ENCODE data around the gene LCE3E. TPM values are rescaled to one million over a fixed set of nuclear protein-coding genes. Genes with fewer than 3 reads are reported as not detected.
A peak's percentile ranks its signal among the peaks of the same experiment; 100 is the strongest.

LCE3E gene

GRCh38 chr1:152519851-152520250, 46.7 kb downstream of the LCE3E start:
- Histone ChIP-seq H4K91ac (ENCODE audit: low read depth, low read length, poor library complexity) (no peak overlapping the region), H3K4me3 (ENCODE audit: low read length in 2 of 2) (no peak overlapping the region), H3K9me3 (replicated peaks in 1 of 2; ENCODE audit: control insufficient read depth in 2 of 2, insufficient read depth in 1 of 2, low read depth in 1 of 2, low read length in 2 of 2) (peaks cover 0 to 28% of the 10 kb centered on the region in 2 donors), H2AK5ac (ENCODE audit: low read depth, low read length) (no peak overlapping the region), H3K9ac (ENCODE audit: low read depth, low read length, poor library complexity) (no peak overlapping the region), H3K14ac (ENCODE audit: low read length) (no peak overlapping the region), H2BK12ac (ENCODE audit: low read length) (no peak overlapping the region), H3K36me3 (replicated peaks in 1 of 2; ENCODE audit: control insufficient read depth in 2 of 2, insufficient read depth in 2 of 2, low read length in 2 of 2) (no peaks in the 10 kb centered on the region), H3K79me1 (ENCODE audit: low read depth, low read length) (no peaks in the 10 kb centered on the region), H3K18ac (ENCODE audit: low read length) (no peak overlapping the region), H3K4me2 (ENCODE audit: insufficient read depth, low read length, poor library complexity, severe bottlenecking) (no peak overlapping the region), H4K8ac (ENCODE audit: low read depth, low read length) (no peak overlapping the region), H3K27me3 (ENCODE audit: control insufficient read depth in 3 of 3, insufficient read depth in 3 of 3, low read depth in 1 of 3, low read length in 3 of 3) (peaks cover 0 to 3% (median 0%) of the 10 kb centered on the region in 3 experiments), H2BK120ac (ENCODE audit: low read depth, low read length) (no peak overlapping the region), H2BK15ac (ENCODE audit: low read length) (no peak overlapping the region), H3K27ac (replicated peaks; ENCODE audit: low read length) (no peak overlapping the region), H3K23ac (ENCODE audit: low read depth, low read length, poor library complexity) (no peak overlapping the region), H2AFZ (ENCODE audit: low read length) (no peak overlapping the region), H3K4me1 (ENCODE audit: control insufficient read depth in 2 of 2, insufficient read depth in 1 of 2, low read depth in 1 of 2, low read length in 2 of 2) (no peaks in the 10 kb centered on the region), H3K4ac (ENCODE audit: low read length) (no peak overlapping the region), H2BK5ac (ENCODE audit: low read length) (no peak overlapping the region)
- no CpG with 5 or more reads among the region's 1 CpG for WGBS, 2 donors (ENCODE audit: extremely low coverage in 2 of 2, insufficient read length in 2 of 2, insufficient replicate concordance in 1 of 2)
- DNase-seq (ENCODE audit: low spot score): no peak

GRCh38 chr1:152517237-152517811, 49.3 kb downstream of the LCE3E start:
- Histone ChIP-seq H3K36me3 (replicated peaks in 1 of 2; ENCODE audit: control insufficient read depth in 2 of 2, insufficient read depth in 2 of 2, low read length in 2 of 2) (no peaks in the 10 kb centered on the region), H2BK12ac (ENCODE audit: low read length) (no peak overlapping the region), H3K4ac (ENCODE audit: low read length) (no peak overlapping the region), H2AFZ (ENCODE audit: low read length) (no peak overlapping the region), H4K8ac (ENCODE audit: low read depth, low read length) (no peak overlapping the region), H2BK15ac (ENCODE audit: low read length) (no peak overlapping the region), H3K4me1 (ENCODE audit: control insufficient read depth in 2 of 2, insufficient read depth in 1 of 2, low read depth in 1 of 2, low read length in 2 of 2) (no peaks in the 10 kb centered on the region), H3K4me3 (ENCODE audit: low read length in 2 of 2) (peak overlapping the region in 1 of 2 donors; percentile 41), H3K9me3 (replicated peaks in 1 of 2; ENCODE audit: control insufficient read depth in 2 of 2, insufficient read depth in 1 of 2, low read depth in 1 of 2, low read length in 2 of 2) (peaks cover 0 to 39% of the 10 kb centered on the region in 2 donors), H3K27me3 (ENCODE audit: control insufficient read depth in 3 of 3, insufficient read depth in 3 of 3, low read depth in 1 of 3, low read length in 3 of 3) (peaks cover 0 to 3% (median 0%) of the 10 kb centered on the region in 3 experiments), H2BK120ac (ENCODE audit: low read depth, low read length) (no peak overlapping the region), H2AK5ac (ENCODE audit: low read depth, low read length) (no peak overlapping the region), H3K79me1 (ENCODE audit: low read depth, low read length) (no peaks in the 10 kb centered on the region), H3K23ac (ENCODE audit: low read depth, low read length, poor library complexity) (no peak overlapping the region), H2BK5ac (ENCODE audit: low read length) (no peak overlapping the region), H3K27ac (replicated peaks; ENCODE audit: low read length) (no peak overlapping the region), H3K4me2 (ENCODE audit: insufficient read depth, low read length, poor library complexity, severe bottlenecking) (no peak overlapping the region), H3K9ac (ENCODE audit: low read depth, low read length, poor library complexity) (no peak overlapping the region), H3K14ac (ENCODE audit: low read length) (no peak overlapping the region), H4K91ac (ENCODE audit: low read depth, low read length, poor library complexity) (no peak overlapping the region), H3K18ac (ENCODE audit: low read length) (no peak overlapping the region)
- DNase-seq (ENCODE audit: low spot score): no peak
- WGBS, 2 donors (ENCODE audit: extremely low coverage in 2 of 2, insufficient read length in 2 of 2, insufficient replicate concordance in 1 of 2): no CpG with 5 or more reads among the region's 7 CpGs

GRCh38 chr1:152516082-152516481, 50.5 kb downstream of the LCE3E start:
- Histone ChIP-seq H2BK15ac (ENCODE audit: low read length) (no peak overlapping the region), H3K9me3 (replicated peaks in 1 of 2; ENCODE audit: control insufficient read depth in 2 of 2, insufficient read depth in 1 of 2, low read depth in 1 of 2, low read length in 2 of 2) (peaks cover 0 to 39% of the 10 kb centered on the region in 2 donors), H4K8ac (ENCODE audit: low read depth, low read length) (no peak overlapping the region), H3K4me2 (ENCODE audit: insufficient read depth, low read length, poor library complexity, severe bottlenecking) (no peak overlapping the region), H3K4me1 (ENCODE audit: control insufficient read depth in 2 of 2, insufficient read depth in 1 of 2, low read depth in 1 of 2, low read length in 2 of 2) (no peaks in the 10 kb centered on the region), H3K18ac (ENCODE audit: low read length) (no peak overlapping the region), H3K27me3 (ENCODE audit: control insufficient read depth in 3 of 3, insufficient read depth in 3 of 3, low read depth in 1 of 3, low read length in 3 of 3) (peaks cover 0 to 3% (median 0%) of the 10 kb centered on the region in 3 experiments), H3K14ac (ENCODE audit: low read length) (no peak overlapping the region), H4K91ac (ENCODE audit: low read depth, low read length, poor library complexity) (no peak overlapping the region), H2AFZ (ENCODE audit: low read length) (no peak overlapping the region), H3K9ac (ENCODE audit: low read depth, low read length, poor library complexity) (no peak overlapping the region), H3K36me3 (replicated peaks in 1 of 2; ENCODE audit: control insufficient read depth in 2 of 2, insufficient read depth in 2 of 2, low read length in 2 of 2) (no peaks in the 10 kb centered on the region), H2BK5ac (ENCODE audit: low read length) (no peak overlapping the region), H3K79me1 (ENCODE audit: low read depth, low read length) (no peaks in the 10 kb centered on the region), H3K23ac (ENCODE audit: low read depth, low read length, poor library complexity) (no peak overlapping the region), H2AK5ac (ENCODE audit: low read depth, low read length) (no peak overlapping the region), H3K4me3 (ENCODE audit: low read length in 2 of 2) (no peak overlapping the region), H2BK12ac (ENCODE audit: low read length) (no peak overlapping the region), H3K27ac (replicated peaks; ENCODE audit: low read length) (no peak overlapping the region), H3K4ac (ENCODE audit: low read length) (no peak overlapping the region), H2BK120ac (ENCODE audit: low read depth, low read length) (no peak overlapping the region)
- no CpG with 5 or more reads among the region's 7 CpGs for WGBS, 2 donors (ENCODE audit: extremely low coverage in 2 of 2, insufficient read length in 2 of 2, insufficient replicate concordance in 1 of 2)
- DNase-seq (ENCODE audit: low spot score): no peak

Small RNA genes lying within 50 kb of the gene (small RNA-seq; reads per million reads assigned to genes)
- gene LCE3B (ENCODE audit: insufficient read depth): not detected
